Calu3 (cell line): ENCODE data around the gene EPAS1. TPM values are rescaled to one million over a fixed set of nuclear protein-coding genes. Genes with fewer than 3 reads are reported as not detected.
A peak's percentile ranks its signal among the peaks of the same experiment; 100 is the strongest.

Experiments
- BruUV-seq: library from RNA; stranded (reverse); fragments of 400-500 nt; replicated peaks from 2 replicates; lab custom pipeline; 2021; lab: Mats Ljungman, UMichigan
- CTCF ChIA-PET: fragments of 300-600 bp; sonication (Branson Sonifier 250); formaldehyde crosslinking; loops from one replicate; lab custom pipeline; 2022; ENCODE audit warnings: antibody characterized with exemption; lab: Charles Lee
- DNase-seq: peaks from one replicate; pipeline ENCODE4 v3.0.0; 2022
- H3K27ac Mint-ChIP-seq: one replicate; pipeline ENCODE4 v1.8.0; 2022; ENCODE audit warnings: mixed read lengths; ENCODE audit not compliant: unreplicated experiment
- H3K27me3 Mint-ChIP-seq: one replicate; pipeline ENCODE4 v1.8.0; 2022; ENCODE audit warnings: mixed read lengths; ENCODE audit not compliant: unreplicated experiment
- H3K36me3 Mint-ChIP-seq: one replicate; pipeline ENCODE4 v1.8.0; 2022; ENCODE audit warnings: mild to moderate bottlenecking, moderate library complexity, mixed read lengths; ENCODE audit not compliant: insufficient read depth, unreplicated experiment
- H3K4me1 Mint-ChIP-seq: one replicate; pipeline ENCODE4 v1.8.0; 2022; ENCODE audit warnings: mild to moderate bottlenecking, low read depth, mixed read lengths; ENCODE audit not compliant: unreplicated experiment
- H3K4me3 Mint-ChIP-seq: one replicate; pipeline ENCODE4 v1.8.0; 2022; ENCODE audit warnings: mild to moderate bottlenecking, low read depth, moderate library complexity, mixed read lengths; ENCODE audit not compliant: unreplicated experiment
- H3K9me3 Mint-ChIP-seq: one replicate; pipeline ENCODE4 v1.8.0; 2022; ENCODE audit warnings: low read depth, mixed read lengths; ENCODE audit not compliant: unreplicated experiment
- intact Hi-C: fragments of 100-400 bp; cut with micrococcal nuclease; formaldehyde crosslinking; loops from one replicate; pipeline ENCODE4 v1.10.0; 2022; ENCODE audit not compliant: unreplicated experiment
- total RNA-seq: library from RNA; stranded (reverse); gene quantifications from 2 replicates; pipeline ENCODE4 v1.2.3, GENCODE V29; 2022
- TF ChIP-seq, protein P1 (sequence below): fragments of 200-600 bp; IDR thresholded peaks from one replicate; pipeline ENCODE4 v1.8.0; 2022; ENCODE audit warnings: antibody characterized with exemption; ENCODE audit not compliant: unreplicated experiment

Gene EPAS1
- total RNA-seq, 1 experiment from 2014 or later, result 18.5 TPM

DNA sequence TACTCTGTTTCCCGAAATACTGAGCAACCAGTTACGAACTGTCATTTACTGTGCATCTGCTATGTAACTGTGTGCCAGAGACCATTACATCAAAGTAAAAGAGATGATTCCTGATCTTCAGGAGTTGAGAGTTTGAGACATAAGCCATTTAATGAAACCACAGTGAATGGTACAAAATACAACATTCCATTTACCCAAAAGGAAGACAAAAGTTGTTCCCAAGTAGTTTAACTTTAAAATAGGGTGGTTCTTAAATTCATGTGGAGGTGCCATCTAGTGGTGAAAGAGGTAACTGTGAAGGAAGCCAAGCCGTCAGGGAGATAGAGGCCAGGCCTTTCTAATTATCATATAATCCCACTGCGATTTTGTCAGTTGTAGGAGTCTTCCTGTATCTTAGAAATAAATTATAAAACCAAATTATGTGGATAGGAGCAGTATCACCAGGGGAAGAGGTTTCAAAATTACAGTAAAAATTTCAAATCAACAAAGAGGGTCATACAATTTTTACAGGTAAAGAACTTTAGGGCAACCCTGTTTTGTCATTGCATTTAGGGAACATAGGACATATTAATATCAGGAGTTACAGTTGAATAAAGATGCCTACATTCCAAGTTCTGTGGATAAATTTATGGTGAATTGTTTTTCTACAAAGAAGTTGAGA is 67.7 kb downstream of the EPAS1 start:
- no peak overlapping the region for H3K27ac Mint-ChIP-seq
- H3K4me1 Mint-ChIP-seq, result no peaks in the 10 kb centered on the region
- peak; percentile 52 for DNase-seq
- TF ChIP-seq, protein P1, sequence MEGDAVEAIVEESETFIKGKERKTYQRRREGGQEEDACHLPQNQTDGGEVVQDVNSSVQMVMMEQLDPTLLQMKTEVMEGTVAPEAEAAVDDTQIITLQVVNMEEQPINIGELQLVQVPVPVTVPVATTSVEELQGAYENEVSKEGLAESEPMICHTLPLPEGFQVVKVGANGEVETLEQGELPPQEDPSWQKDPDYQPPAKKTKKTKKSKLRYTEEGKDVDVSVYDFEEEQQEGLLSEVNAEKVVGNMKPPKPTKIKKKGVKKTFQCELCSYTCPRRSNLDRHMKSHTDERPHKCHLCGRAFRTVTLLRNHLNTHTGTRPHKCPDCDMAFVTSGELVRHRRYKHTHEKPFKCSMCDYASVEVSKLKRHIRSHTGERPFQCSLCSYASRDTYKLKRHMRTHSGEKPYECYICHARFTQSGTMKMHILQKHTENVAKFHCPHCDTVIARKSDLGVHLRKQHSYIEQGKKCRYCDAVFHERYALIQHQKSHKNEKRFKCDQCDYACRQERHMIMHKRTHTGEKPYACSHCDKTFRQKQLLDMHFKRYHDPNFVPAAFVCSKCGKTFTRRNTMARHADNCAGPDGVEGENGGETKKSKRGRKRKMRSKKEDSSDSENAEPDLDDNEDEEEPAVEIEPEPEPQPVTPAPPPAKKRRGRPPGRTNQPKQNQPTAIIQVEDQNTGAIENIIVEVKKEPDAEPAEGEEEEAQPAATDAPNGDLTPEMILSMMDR, result peak; percentile 49
- no peaks in the 10 kb centered on the region for H3K27me3 Mint-ChIP-seq
- CTCF ChIA-PET, result no interaction called here
- intact Hi-C loops, result loop anchor here (1.0 to 10.0 kb wide), 6 partner anchors 66 to 373 kb away; no protein-coding TSS in a partner anchor
- H3K9me3 Mint-ChIP-seq, result no peaks in the 10 kb centered on the region
- no peak overlapping the region for H3K4me3 Mint-ChIP-seq
- BruUV-seq, result no TSS peak
- H3K36me3 Mint-ChIP-seq, result no peaks in the 10 kb centered on the region

DNA sequence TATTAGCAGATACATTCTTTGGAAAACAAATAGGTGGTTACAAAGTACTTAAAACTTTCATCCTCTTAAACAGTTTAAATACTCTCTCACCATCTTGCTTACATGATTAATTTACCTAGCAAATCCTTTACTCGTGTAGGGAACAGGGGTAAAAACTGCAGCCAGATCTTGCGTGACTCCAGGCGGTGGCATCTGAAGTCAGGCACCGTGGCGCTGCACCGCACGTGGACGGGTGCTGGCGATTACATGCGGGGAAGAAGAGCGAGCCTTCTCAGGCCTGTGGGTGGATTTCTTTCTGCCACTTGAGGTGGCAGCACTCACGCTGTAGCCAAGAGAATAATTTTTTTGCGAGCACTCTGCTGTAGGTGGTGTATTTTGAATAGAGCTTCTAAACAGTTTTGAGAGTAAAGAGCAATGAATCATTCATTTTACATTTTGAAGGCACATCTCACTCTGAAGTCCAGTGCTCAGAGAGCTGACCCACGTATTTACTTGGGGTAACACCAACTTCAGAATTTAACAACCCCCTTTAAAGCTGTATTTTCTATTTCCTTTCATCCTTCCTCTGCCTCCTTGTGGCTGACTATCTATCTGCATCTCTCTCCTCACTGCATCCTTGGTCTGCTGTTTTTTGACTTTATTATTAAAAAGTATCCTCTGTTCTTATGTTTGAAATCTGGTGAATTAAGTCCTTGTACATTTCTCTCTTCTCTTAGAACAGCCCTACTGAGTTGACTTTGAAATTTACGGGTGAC is 68.9 kb downstream of the EPAS1 start:
- Mint-ChIP-seq H3K27me3 (no peaks in the 10 kb centered on the region), H3K36me3 (no peaks in the 10 kb centered on the region), H3K4me3 (no peak overlapping the region), H3K9me3 (no peaks in the 10 kb centered on the region), H3K27ac (no peak overlapping the region), H3K4me1 (no peaks in the 10 kb centered on the region)
- CTCF ChIA-PET, result interaction anchor here (0.5 to 2.2 kb wide), 10 partner anchors 35 to 1325 kb away, joined by 3 to 7 read pairs (median 4); no protein-coding TSS in a partner anchor
- intact Hi-C loops, result loop anchor here (1.0 to 10.0 kb wide), 7 partner anchors 67 to 374 kb away; no protein-coding TSS in a partner anchor
- BruUV-seq, result no TSS peak
- TF ChIP-seq, protein P1, result no peak
- DNase-seq, result no peak

- BruUV-seq, result no TSS peak
- intact Hi-C loops, result loop anchor here (2.0 to 10.0 kb wide), 3 partner anchors 94 to 374 kb away; no protein-coding TSS in a partner anchor
- no peaks in the 10 kb centered on the region for H3K36me3 Mint-ChIP-seq
- H3K27ac Mint-ChIP-seq, result no peak overlapping the region
- H3K4me3 Mint-ChIP-seq, result no peak overlapping the region
- DNase-seq, result no peak
- no peaks in the 10 kb centered on the region for H3K27me3 Mint-ChIP-seq
- H3K4me1 Mint-ChIP-seq, result no peaks in the 10 kb centered on the region
- TF ChIP-seq, protein P1, result no peak
- H3K9me3 Mint-ChIP-seq, result no peaks in the 10 kb centered on the region
- CTCF ChIA-PET, result interaction anchor here (0.5 to 2.2 kb wide), 10 partner anchors 35 to 1325 kb away, joined by 3 to 7 read pairs (median 4); no protein-coding TSS in a partner anchor
Observed at GRCh38 chr2:46366668-46367052, 69.5 kb downstream of the EPAS1 start.

- DNase-seq, result no peak
- Mint-ChIP-seq H3K4me1 (no peaks in the 10 kb centered on the region), H3K36me3 (no peaks in the 10 kb centered on the region), H3K27ac (no peak overlapping the region), H3K9me3 (no peaks in the 10 kb centered on the region), H3K4me3 (no peak overlapping the region), H3K27me3 (no peaks in the 10 kb centered on the region)
- CTCF ChIA-PET, result interaction anchor here (1.4 to 2.2 kb wide), 3 partner anchors 42 to 308 kb away, joined by 4 to 7 read pairs (median 5); no protein-coding TSS in a partner anchor
- intact Hi-C loops, result loop anchor here (2.0 to 10.0 kb wide), 3 partner anchors 94 to 375 kb away; no protein-coding TSS in a partner anchor
- TF ChIP-seq, protein P1, result no peak
- BruUV-seq, result no TSS peak
Observed at GRCh38 chr2:46367286-46367685, 70.1 kb downstream of the EPAS1 start.
